Measurements from ENCODE around the gene TRAPPC6A. TPM values are rescaled to one million over a fixed set of nuclear protein-coding genes. Genes with fewer than 3 reads are reported as not detected.

Gene TRAPPC6A
- total and polyA plus RNA-seq, 9 of the 15 experiments (the other 6 are each of a cell fraction or from before 2014, with no cell fraction given), result 0.82 to 23.6 (median 11.6) TPM

GRCh38 chr19:45154064-45154827 lies 23.8 kb downstream of the TRAPPC6A start (continued):
- TF ChIP-seq LEF1 (IDR thresholded peaks at IDR 0.05) (peak; percentile 92), ZNF347 (CRISPR knock-in tag; IDR thresholded peaks at IDR 0.05; ENCODE audit: low read depth) (no peak), POLR2G (IDR thresholded peaks at IDR 0.05; ENCODE audit: low read depth, low read length) (no peak), ATF3 (IDR thresholded peaks at IDR 0.05) (peak; percentile 95), ATF3 (CRISPR knock-in tag; conservative IDR thresholded peaks at IDR 0.05) (no peak), CXXC5 (CRISPR knock-in tag; IDR thresholded peaks at IDR 0.05) (peak; percentile 51), SNRNP70 (optimal IDR thresholded peaks at IDR 0.05; ENCODE audit: low read depth, low read length) (no peak), ZNF140 (CRISPR knock-in tag; IDR thresholded peaks at IDR 0.05) (no peak), ZFX (CRISPR knock-in tag; IDR thresholded peaks at IDR 0.05) (no peak; the same call in 1 of the 2 replicates), HIVEP1 (CRISPR knock-in tag; IDR thresholded peaks at IDR 0.05) (0 out of 2 replicates have a peak, but pooled peaks have one; percentile 23), RBM15 (IDR thresholded peaks at IDR 0.05; ENCODE audit: insufficient read depth, low read length) (no peak), KDM2B (CRISPR knock-in tag; IDR thresholded peaks at IDR 0.05) (no peak), ID3 (CRISPR knock-in tag; IDR thresholded peaks at IDR 0.05) (no peak), ID3 (tag; IDR thresholded peaks at IDR 0.05) (0 out of 2 replicates have a peak, but pooled peaks have one; percentile 26), KLF16 (IDR thresholded peaks at IDR 0.05) (0 out of 2 replicates have a peak, but pooled peaks have one; percentile 38), SFPQ (IDR thresholded peaks at IDR 0.05; ENCODE audit: low read depth, low read length) (no peak), MCM3 (IDR thresholded peaks at IDR 0.05) (no peak), SP1 (CRISPR knock-in tag; IDR thresholded peaks at IDR 0.05) (peak; percentile 63), STAT6 (CRISPR knock-in tag; IDR thresholded peaks at IDR 0.05) (no peak), ZNF384 (IDR thresholded peaks at IDR 0.05; ENCODE audit: low read depth, low read length) (0 out of 2 replicates have a peak, but pooled peaks have one; percentile 2), NR2C1 (IDR thresholded peaks at IDR 0.05) (no peak; the same call in 1 of the 2 replicates), NR2C1 (tag; IDR thresholded peaks at IDR 0.05) (peak; percentile 81), NR3C1 (CRISPR knock-in tag; IDR thresholded peaks at IDR 0.05) (no peak), PURB (CRISPR knock-in tag; IDR thresholded peaks at IDR 0.05; ENCODE audit: low read depth) (no peak)

All from K562 (cell line).